ENCODE results near the gene LRRC1.

Gene LRRC1

DNA sequence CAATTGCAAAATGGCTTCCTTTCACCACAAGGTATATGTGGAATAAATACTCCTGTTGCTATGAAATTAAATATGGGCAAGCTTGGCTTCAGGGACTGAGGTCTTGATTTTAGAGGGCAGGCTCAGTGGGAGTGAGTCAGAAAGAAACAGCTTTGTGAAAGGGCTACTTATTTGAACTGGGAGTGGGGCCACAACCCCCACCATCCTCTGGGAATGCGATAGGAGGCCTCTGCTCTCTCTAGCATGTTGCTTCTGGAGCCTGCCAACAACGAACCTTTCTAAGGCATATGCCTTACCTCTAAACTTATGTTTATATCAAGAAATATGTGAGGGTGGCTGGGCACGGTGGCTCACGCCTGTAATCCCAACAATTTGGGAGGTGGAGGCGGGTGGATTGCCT lies 149.7 kb downstream of the LRRC1 start:
- Histone ChIP-seq H3K36me3 (ENCODE audit: control insufficient read depth in 1 of 2, insufficient read depth in 2 of 2, low read length in 2 of 2) (no peaks in the 10 kb centered on the region), H3K9me3 (ENCODE audit: control insufficient read depth in 1 of 2, low read length in 2 of 2) (peaks cover 0 to 4% of the 10 kb centered on the region in 2 donors), H3K4me1 (ENCODE audit: control insufficient read depth in 1 of 2, insufficient read depth in 2 of 2, low read length in 2 of 2) (peaks cover 0 to 3% of the 10 kb centered on the region in 2 donors), H3K27me3 (ENCODE audit: low read depth, low read length) (no peaks in the 10 kb centered on the region), H3K4me3 (ENCODE audit: low read depth in 1 of 2, low read length in 2 of 2) (no peak overlapping the region), H3K27ac (ENCODE audit: low read length) (no peak overlapping the region)

DNA sequence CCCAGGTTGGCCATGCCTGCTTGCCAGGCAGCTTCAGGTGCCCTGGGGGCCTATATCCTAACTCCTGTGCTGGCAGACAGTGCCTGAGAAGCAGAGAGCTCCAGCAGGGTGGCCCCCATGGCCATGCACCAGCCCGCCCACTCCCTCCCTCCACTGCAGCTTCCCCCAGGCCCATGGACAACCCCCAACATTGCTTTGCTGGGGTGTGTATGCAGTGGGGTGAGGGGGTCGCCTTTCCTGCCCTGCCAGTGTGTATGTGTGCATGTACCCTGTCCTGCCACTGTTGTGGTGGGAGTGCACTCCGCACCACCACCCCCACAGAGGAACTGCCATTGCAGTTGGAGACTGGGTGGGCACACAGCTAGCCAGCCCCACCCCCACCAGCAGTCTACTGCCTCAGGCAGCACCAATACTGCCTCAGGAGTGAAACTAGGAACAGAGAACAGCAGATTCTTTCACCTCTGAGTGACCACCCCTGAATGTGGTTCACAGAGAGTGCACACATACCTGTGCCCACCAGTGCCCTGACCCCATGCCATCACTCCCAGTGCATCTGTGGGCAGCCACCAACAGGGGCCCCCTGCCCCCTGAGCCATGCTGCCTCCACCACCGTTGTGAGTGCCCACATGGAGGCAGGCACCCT lies 151.1 kb downstream of the LRRC1 start:
- no peaks in the 10 kb centered on the region for H3K27me3 ChIP-seq (ENCODE audit: low read depth, low read length)
- no peak overlapping the region for H3K27ac ChIP-seq (ENCODE audit: low read length)
- no peaks in the 10 kb centered on the region for H3K36me3 ChIP-seq (ENCODE audit: control insufficient read depth in 1 of 2, insufficient read depth in 2 of 2, low read length in 2 of 2)
- peaks cover 0 to 3% of the 10 kb centered on the region in 2 donors for H3K4me1 ChIP-seq (ENCODE audit: control insufficient read depth in 1 of 2, insufficient read depth in 2 of 2, low read length in 2 of 2)
- no peak overlapping the region for H3K4me3 ChIP-seq (ENCODE audit: low read depth in 1 of 2, low read length in 2 of 2)
- H3K9me3 ChIP-seq (ENCODE audit: control insufficient read depth in 1 of 2, low read length in 2 of 2): peaks cover 0 to 8% of the 10 kb centered on the region in 2 donors

DNA sequence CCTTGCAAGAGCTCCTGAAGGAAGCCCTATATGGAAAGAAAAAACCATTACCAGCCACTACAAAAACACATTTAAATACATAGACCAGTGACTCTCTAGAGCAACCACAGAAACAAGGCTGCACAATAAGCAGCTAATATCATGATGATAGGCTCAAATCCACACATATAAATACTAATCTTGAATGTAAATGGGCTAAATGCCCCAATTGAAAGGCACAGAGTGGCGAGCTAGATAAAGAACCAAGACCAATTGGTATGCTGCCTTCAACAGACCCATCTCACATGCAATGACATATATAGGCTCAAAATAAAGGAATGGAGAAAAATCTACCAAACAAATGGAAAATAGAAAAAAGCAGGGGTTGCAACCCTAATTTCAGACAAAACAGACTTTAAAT lies 153.0 kb downstream of the LRRC1 start:
- H3K4me1 ChIP-seq (ENCODE audit: control insufficient read depth in 1 of 2, insufficient read depth in 2 of 2, low read length in 2 of 2): peaks cover 0 to 3% of the 10 kb centered on the region in 2 donors
- H3K27ac ChIP-seq (ENCODE audit: low read length): no peak overlapping the region
- H3K27me3 ChIP-seq (ENCODE audit: low read depth, low read length): no peaks in the 10 kb centered on the region
- peaks cover 0 to 8% of the 10 kb centered on the region in 2 donors for H3K9me3 ChIP-seq (ENCODE audit: control insufficient read depth in 1 of 2, low read length in 2 of 2)
- H3K36me3 ChIP-seq (ENCODE audit: control insufficient read depth in 1 of 2, insufficient read depth in 2 of 2, low read length in 2 of 2): no peaks in the 10 kb centered on the region
- H3K4me3 ChIP-seq (ENCODE audit: low read depth in 1 of 2, low read length in 2 of 2): no peak overlapping the region

- H3K27me3 ChIP-seq (ENCODE audit: low read depth, low read length): no peaks in the 10 kb centered on the region
- H3K4me3 ChIP-seq (ENCODE audit: low read depth in 1 of 2, low read length in 2 of 2): no peak overlapping the region
- H3K27ac ChIP-seq (ENCODE audit: low read length): no peak overlapping the region
- H3K36me3 ChIP-seq (ENCODE audit: control insufficient read depth in 1 of 2, insufficient read depth in 2 of 2, low read length in 2 of 2): no peaks in the 10 kb centered on the region
- H3K4me1 ChIP-seq (ENCODE audit: control insufficient read depth in 1 of 2, insufficient read depth in 2 of 2, low read length in 2 of 2): no peaks in the 10 kb centered on the region
- peaks cover 0 to 8% of the 10 kb centered on the region in 2 donors for H3K9me3 ChIP-seq (ENCODE audit: control insufficient read depth in 1 of 2, low read length in 2 of 2)
Measured at GRCh38 chr6:53951383-53951782, 156.6 kb downstream of the LRRC1 start.

- no peaks in the 10 kb centered on the region for H3K4me1 ChIP-seq (ENCODE audit: control insufficient read depth in 1 of 2, insufficient read depth in 2 of 2, low read length in 2 of 2)
- H3K27ac ChIP-seq (ENCODE audit: low read length): no peak overlapping the region
- H3K4me3 ChIP-seq (ENCODE audit: low read depth in 1 of 2, low read length in 2 of 2): no peak overlapping the region
- H3K9me3 ChIP-seq (ENCODE audit: control insufficient read depth in 1 of 2, low read length in 2 of 2): no peaks in the 10 kb centered on the region
- no peaks in the 10 kb centered on the region for H3K36me3 ChIP-seq (ENCODE audit: control insufficient read depth in 1 of 2, insufficient read depth in 2 of 2, low read length in 2 of 2)
- no peaks in the 10 kb centered on the region for H3K27me3 ChIP-seq (ENCODE audit: low read depth, low read length)
Measured at GRCh38 chr6:53956068-53956711, 161.4 kb downstream of the LRRC1 start.

GRCh38 chr6:53956804-53957203 lies 162.0 kb downstream of the LRRC1 start:
- no peaks in the 10 kb centered on the region for H3K27me3 ChIP-seq (ENCODE audit: low read depth, low read length)

GRCh38 chr6:53959717-53960116 lies 164.9 kb downstream of the LRRC1 start:
- H3K27me3 ChIP-seq (ENCODE audit: low read depth, low read length): no peaks in the 10 kb centered on the region
- no peak overlapping the region for H3K27ac ChIP-seq (ENCODE audit: low read length)
- H3K4me3 ChIP-seq (ENCODE audit: low read depth in 1 of 2, low read length in 2 of 2): no peak overlapping the region
- no peaks in the 10 kb centered on the region for H3K36me3 ChIP-seq (ENCODE audit: control insufficient read depth in 1 of 2, insufficient read depth in 2 of 2, low read length in 2 of 2)
- no peaks in the 10 kb centered on the region for H3K4me1 ChIP-seq (ENCODE audit: control insufficient read depth in 1 of 2, insufficient read depth in 2 of 2, low read length in 2 of 2)
- H3K9me3 ChIP-seq (ENCODE audit: control insufficient read depth in 1 of 2, low read length in 2 of 2): no peaks in the 10 kb centered on the region

More at GRCh38 chr6:53956804-53957203, 162.0 kb downstream of the LRRC1 start:
- Histone ChIP-seq H3K4me3 (ENCODE audit: low read depth in 1 of 2, low read length in 2 of 2) (no peak overlapping the region), H3K27ac (ENCODE audit: low read length) (no peak overlapping the region), H3K36me3 (ENCODE audit: control insufficient read depth in 1 of 2, insufficient read depth in 2 of 2, low read length in 2 of 2) (no peaks in the 10 kb centered on the region), H3K9me3 (ENCODE audit: control insufficient read depth in 1 of 2, low read length in 2 of 2) (no peaks in the 10 kb centered on the region), H3K4me1 (ENCODE audit: control insufficient read depth in 1 of 2, insufficient read depth in 2 of 2, low read length in 2 of 2) (no peaks in the 10 kb centered on the region)

GRCh38 chr6:53960311-53960710 lies 165.5 kb downstream of the LRRC1 start:
- H3K4me3 ChIP-seq (ENCODE audit: low read depth in 1 of 2, low read length in 2 of 2): no peak overlapping the region
- no peaks in the 10 kb centered on the region for H3K9me3 ChIP-seq (ENCODE audit: control insufficient read depth in 1 of 2, low read length in 2 of 2)
- no peaks in the 10 kb centered on the region for H3K27me3 ChIP-seq (ENCODE audit: low read depth, low read length)
- no peak overlapping the region for H3K27ac ChIP-seq (ENCODE audit: low read length)
- H3K4me1 ChIP-seq (ENCODE audit: control insufficient read depth in 1 of 2, insufficient read depth in 2 of 2, low read length in 2 of 2): no peaks in the 10 kb centered on the region
- H3K36me3 ChIP-seq (ENCODE audit: control insufficient read depth in 1 of 2, insufficient read depth in 2 of 2, low read length in 2 of 2): no peaks in the 10 kb centered on the region

GRCh38 chr6:53961679-53962370 lies 167.0 kb downstream of the LRRC1 start:
- Histone ChIP-seq H3K4me3 (ENCODE audit: low read depth in 1 of 2, low read length in 2 of 2) (no peak overlapping the region), H3K27ac (ENCODE audit: low read length) (no peak overlapping the region), H3K9me3 (ENCODE audit: control insufficient read depth in 1 of 2, low read length in 2 of 2) (no peaks in the 10 kb centered on the region), H3K4me1 (ENCODE audit: control insufficient read depth in 1 of 2, insufficient read depth in 2 of 2, low read length in 2 of 2) (no peaks in the 10 kb centered on the region), H3K27me3 (ENCODE audit: low read depth, low read length) (no peaks in the 10 kb centered on the region), H3K36me3 (ENCODE audit: control insufficient read depth in 1 of 2, insufficient read depth in 2 of 2, low read length in 2 of 2) (no peaks in the 10 kb centered on the region)

DNA sequence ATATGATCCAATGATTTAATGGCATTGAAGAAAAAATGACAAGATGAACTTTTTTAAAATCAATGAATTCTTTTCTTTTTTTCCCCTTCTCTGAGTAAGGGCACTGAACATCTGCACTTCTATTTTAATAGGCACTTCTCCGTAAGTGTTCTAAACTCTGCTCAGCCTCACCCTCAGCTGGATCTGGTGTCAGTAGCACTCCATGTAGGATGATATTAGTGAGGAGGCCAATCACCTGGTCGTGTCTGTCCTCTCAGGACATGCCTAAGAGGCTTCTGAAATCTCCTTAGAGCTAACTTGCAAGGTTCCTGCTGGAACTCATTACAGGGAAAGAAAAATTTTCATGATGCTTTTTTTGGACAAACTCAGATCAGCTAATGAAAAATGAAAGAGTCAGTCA lies 167.8 kb downstream of the LRRC1 start:
- no peaks in the 10 kb centered on the region for H3K4me1 ChIP-seq (ENCODE audit: control insufficient read depth in 1 of 2, insufficient read depth in 2 of 2, low read length in 2 of 2)
- no peaks in the 10 kb centered on the region for H3K36me3 ChIP-seq (ENCODE audit: control insufficient read depth in 1 of 2, insufficient read depth in 2 of 2, low read length in 2 of 2)
- no peak overlapping the region for H3K4me3 ChIP-seq (ENCODE audit: low read depth in 1 of 2, low read length in 2 of 2)
- H3K27me3 ChIP-seq (ENCODE audit: low read depth, low read length): no peaks in the 10 kb centered on the region
- no peak overlapping the region for H3K27ac ChIP-seq (ENCODE audit: low read length)
- H3K9me3 ChIP-seq (ENCODE audit: control insufficient read depth in 1 of 2, low read length in 2 of 2): no peaks in the 10 kb centered on the region

DNA sequence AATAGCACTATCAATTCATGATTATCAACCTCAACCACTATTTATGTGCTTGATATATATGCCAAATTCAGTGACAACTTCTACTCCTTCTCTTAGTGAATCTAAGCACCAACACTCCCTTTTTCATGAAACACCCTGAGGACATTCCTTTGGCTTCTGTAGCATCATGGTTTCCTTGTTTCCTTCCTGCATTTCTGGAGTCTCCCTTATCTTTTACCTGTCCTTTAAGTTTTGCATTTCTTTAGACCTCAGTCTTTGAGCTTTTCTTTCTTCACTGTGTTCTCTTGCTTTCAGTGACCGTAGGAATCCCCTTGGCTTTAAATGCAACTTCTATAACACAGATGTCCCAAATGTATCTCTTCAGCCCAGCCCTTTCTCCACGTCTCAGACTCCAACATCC lies 172.6 kb downstream of the LRRC1 start:
- no peaks in the 10 kb centered on the region for H3K27me3 ChIP-seq (ENCODE audit: low read depth, low read length)
- no peak overlapping the region for H3K4me3 ChIP-seq (ENCODE audit: low read depth in 1 of 2, low read length in 2 of 2)
- no peaks in the 10 kb centered on the region for H3K4me1 ChIP-seq (ENCODE audit: control insufficient read depth in 1 of 2, insufficient read depth in 2 of 2, low read length in 2 of 2)
- H3K9me3 ChIP-seq (ENCODE audit: control insufficient read depth in 1 of 2, low read length in 2 of 2): no peaks in the 10 kb centered on the region
- H3K36me3 ChIP-seq (ENCODE audit: control insufficient read depth in 1 of 2, insufficient read depth in 2 of 2, low read length in 2 of 2): no peaks in the 10 kb centered on the region
- H3K27ac ChIP-seq (ENCODE audit: low read length): no peak overlapping the region

All from muscle layer of duodenum (tissue), 2 donors.